Measurements from ENCODE around the gene TMX2. TPM values are rescaled to one million over a fixed set of nuclear protein-coding genes. Genes with fewer than 3 reads are reported as not detected.

TMX2 gene
- total and polyA plus RNA-seq, 9 of the 15 experiments (the other 6 are each of a cell fraction or from before 2014, with no cell fraction given) = 176 to 433 (median 227) TPM

GRCh38 chr11:57712256-57713150, at the start of gene TMX2 (continued):
- TF ChIP-seq, protein P1, sequence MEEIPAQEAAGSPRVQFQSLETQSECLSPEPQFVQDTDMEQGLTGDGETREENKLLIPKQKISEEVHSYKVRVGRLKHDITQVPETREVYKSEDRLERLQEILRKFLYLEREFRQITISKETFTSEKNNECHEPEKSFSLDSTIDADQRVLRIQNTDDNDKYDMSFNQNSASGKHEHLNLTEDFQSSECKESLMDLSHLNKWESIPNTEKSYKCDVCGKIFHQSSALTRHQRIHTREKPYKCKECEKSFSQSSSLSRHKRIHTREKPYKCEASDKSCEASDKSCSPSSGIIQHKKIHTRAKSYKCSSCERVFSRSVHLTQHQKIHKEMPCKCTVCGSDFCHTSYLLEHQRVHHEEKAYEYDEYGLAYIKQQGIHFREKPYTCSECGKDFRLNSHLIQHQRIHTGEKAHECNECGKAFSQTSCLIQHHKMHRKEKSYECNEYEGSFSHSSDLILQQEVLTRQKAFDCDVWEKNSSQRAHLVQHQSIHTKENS (CRISPR knock-in tag; IDR thresholded peaks at IDR 0.05) = no peak
- TF ChIP-seq, protein P2, sequence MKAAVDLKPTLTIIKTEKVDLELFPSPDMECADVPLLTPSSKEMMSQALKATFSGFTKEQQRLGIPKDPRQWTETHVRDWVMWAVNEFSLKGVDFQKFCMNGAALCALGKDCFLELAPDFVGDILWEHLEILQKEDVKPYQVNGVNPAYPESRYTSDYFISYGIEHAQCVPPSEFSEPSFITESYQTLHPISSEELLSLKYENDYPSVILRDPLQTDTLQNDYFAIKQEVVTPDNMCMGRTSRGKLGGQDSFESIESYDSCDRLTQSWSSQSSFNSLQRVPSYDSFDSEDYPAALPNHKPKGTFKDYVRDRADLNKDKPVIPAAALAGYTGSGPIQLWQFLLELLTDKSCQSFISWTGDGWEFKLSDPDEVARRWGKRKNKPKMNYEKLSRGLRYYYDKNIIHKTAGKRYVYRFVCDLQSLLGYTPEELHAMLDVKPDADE (conservative IDR thresholded peaks at IDR 0.05; ENCODE audit: control insufficient read depth, low read depth, low read length) = peak; percentile 72; the same call in 1 of the 2 replicates
- TF ChIP-seq ZMIZ1 (IDR thresholded peaks at IDR 0.05; ENCODE audit: low read depth in 2 of 2, low read length in 2 of 2) = 0 out of 4 replicates have a peak, but pooled peaks of 1 of the 2 experiments have one; percentile 11
- TF ChIP-seq CBX3 (IDR thresholded peaks at IDR 0.05; ENCODE audit: borderline replicate concordance in 1 of 2, low read length in 2 of 2) = no peak
- TF ChIP-seq ARID1B (IDR thresholded peaks at IDR 0.05) = 0 out of 2 replicates have a peak, but pooled peaks have one; percentile 8
- TF ChIP-seq TGIF2 (CRISPR knock-in tag; IDR thresholded peaks at IDR 0.05) = no peak
- TF ChIP-seq ZNF696 (CRISPR knock-in tag; conservative IDR thresholded peaks at IDR 0.05) = no peak
- peak; percentile 86 for TF ChIP-seq MYC (IDR thresholded peaks at IDR 0.05; ENCODE audit: low read depth, low read length)
- peak; percentile 74; the same call in 1 of the 2 replicates for TF ChIP-seq MYC (CRISPR knock-in tag; IDR thresholded peaks at IDR 0.05; ENCODE audit: borderline replicate concordance, low read depth)
- TF ChIP-seq, protein P3, sequence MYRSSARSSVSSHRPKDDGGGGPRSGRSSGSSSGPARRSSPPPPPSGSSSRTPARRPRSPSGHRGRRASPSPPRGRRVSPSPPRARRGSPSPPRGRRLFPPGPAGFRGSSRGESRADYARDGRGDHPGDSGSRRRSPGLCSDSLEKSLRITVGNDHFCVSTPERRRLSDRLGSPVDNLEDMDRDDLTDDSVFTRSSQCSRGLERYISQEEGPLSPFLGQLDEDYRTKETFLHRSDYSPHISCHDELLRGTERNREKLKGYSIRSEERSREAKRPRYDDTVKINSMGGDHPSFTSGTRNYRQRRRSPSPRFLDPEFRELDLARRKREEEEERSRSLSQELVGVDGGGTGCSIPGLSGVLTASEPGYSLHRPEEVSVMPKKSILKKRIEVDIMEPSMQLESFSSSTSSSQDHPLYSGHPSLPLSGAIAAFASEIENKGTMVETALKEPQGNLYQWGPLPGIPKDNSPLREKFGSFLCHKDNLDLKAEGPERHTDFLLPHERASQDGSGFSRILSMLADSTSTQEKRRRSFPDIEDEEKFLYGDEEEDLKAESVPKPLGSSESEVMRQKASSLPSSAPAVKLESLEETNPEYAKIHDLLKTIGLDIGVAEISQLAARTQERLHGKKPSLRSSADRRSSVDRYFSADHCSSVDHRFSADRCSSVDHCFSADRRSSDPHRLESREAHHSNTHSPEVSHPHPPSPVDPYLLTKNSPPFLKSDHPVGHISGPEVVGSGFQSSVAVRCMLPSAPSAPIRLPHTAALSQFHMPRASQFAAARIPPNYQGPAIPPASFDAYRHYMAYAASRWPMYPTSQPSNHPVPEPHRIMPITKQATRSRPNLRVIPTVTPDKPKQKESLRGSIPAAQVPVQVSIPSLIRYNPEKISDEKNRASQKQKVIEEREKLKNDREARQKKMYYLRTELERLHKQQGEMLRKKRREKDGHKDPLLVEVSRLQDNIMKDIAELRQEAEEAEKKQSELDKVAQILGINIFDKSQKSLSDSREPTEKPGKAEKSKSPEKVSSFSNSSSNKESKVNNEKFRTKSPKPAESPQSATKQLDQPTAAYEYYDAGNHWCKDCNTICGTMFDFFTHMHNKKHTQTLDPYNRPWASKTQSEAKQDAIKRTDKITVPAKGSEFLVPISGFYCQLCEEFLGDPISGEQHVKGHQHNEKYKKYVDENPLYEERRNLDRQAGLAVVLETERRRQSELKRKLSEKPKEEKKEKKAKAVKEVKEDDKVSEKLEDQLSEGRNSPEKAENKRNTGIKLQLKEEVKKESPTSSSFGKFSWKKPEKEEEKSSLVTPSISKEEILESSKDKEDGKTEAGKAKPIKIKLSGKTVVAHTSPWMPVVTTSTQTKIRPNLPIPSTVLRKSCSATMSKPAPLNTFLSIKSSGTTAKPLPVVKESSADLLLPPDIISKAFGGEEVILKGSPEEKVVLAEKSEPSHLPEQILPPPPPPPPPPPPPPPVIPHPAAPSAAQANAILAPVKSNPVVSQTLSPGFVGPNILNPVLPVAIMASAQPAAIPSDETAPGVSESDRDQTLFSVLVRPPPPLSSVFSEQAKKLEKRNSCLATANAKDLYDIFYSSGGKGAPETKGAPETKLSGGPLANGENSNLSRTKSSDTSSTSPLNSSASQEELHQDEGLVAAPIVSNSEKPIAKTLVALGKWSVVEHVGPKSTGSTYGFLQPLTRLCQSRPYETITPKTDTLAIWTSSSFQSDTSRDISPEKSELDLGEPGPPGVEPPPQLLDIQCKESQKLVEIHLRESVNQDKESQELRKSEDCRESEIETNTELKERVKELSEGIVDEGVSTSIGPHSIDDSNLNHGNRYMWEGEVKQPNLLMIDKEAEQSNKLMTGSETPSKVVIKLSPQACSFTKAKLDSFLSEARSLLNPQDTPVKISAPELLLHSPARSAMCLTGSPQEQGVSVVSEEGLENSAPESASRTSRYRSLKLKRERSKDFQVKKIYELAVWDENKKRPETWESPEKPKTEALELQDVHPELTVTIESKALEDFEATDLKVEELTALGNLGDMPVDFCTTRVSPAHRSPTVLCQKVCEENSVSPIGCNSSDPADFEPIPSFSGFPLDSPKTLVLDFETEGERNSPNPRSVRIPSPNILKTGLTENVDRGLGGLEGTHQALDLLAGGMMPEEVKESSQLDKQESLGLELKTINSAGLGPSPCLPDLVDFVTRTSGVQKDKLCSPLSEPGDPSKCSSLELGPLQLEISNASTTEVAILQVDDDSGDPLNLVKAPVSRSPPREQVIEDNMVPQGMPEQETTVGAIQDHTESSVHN (IDR thresholded peaks at IDR 0.05; ENCODE audit: borderline replicate concordance in 1 of 2, low read depth in 1 of 2) = 0 out of 4 replicates have a peak, but pooled peaks of 1 of the 2 experiments have one; percentile 36
